ACC112 (cell line): Measurements from ENCODE around the gene TMC1.
"Not testable (repeated sequence)": the region's sequence is repeated elsewhere in the genome, so short reads cannot be mapped to it uniquely, and the experiment has no call there.

Source experiments
- H2AFZ ChIP-seq: fragments of 200-600 bp; sonication (generic); one replicate; pipeline ENCODE4 v1.6.0; 2017; ENCODE audit warnings: antibody characterized with exemption, low read length; ENCODE audit not compliant: unreplicated experiment
- H3K27ac ChIP-seq: fragments of 200-600 bp; sonication (generic); 2 replicates; pipeline ENCODE4 v1.5.1; 2014; ENCODE audit warnings: low read depth, mild to moderate bottlenecking, antibody characterized with exemption, low read length, moderate library complexity
- H3K27me3 ChIP-seq: fragments of 200-600 bp; sonication (generic); 2 replicates; pipeline ENCODE4 v1.6.1; 2014; ENCODE audit warnings: mild to moderate bottlenecking, antibody characterized with exemption, low read length, moderate library complexity, mixed read lengths; ENCODE audit not compliant: insufficient read depth
- H3K36me3 ChIP-seq: fragments of 200-600 bp; sonication (generic); 2 replicates; pipeline ENCODE4 v1.6.1; 2016; ENCODE audit warnings: mild to moderate bottlenecking, antibody characterized with exemption, low read length, moderate library complexity, mixed read lengths; ENCODE audit not compliant: insufficient read depth
- H3K4me1 ChIP-seq: fragments of 200-600 bp; sonication (generic); one replicate; pipeline ENCODE4 v1.6.1; 2016; ENCODE audit warnings: low read length, mixed read lengths; ENCODE audit not compliant: insufficient read depth, unreplicated experiment, control insufficient read depth
- H3K4me3 ChIP-seq: fragments of 200-600 bp; sonication (generic); 2 replicates; pipeline ENCODE4 v1.5.1; 2014; ENCODE audit warnings: mild to moderate bottlenecking, low read depth, low read length
- H3K79me2 ChIP-seq: fragments of 200-600 bp; sonication (generic); one replicate; pipeline ENCODE4 v1.6.0; 2016; ENCODE audit warnings: low read length; ENCODE audit not compliant: control insufficient read depth, unreplicated experiment, insufficient read depth

Gene TMC1

GRCh38 chr9:72542537-72542833, 21.1 kb downstream of the TMC1 start:
- H3K4me1 ChIP-seq, result peaks cover 17% of the 10 kb centered on the region
- H2AFZ ChIP-seq, H3K27ac ChIP-seq, H3K79me2 ChIP-seq, H3K36me3 ChIP-seq, H3K27me3 ChIP-seq, H3K4me3 ChIP-seq: not testable (repeated sequence)

- Histone ChIP-seq H3K27ac (no peak overlapping the region), H3K27me3 (no peaks in the 10 kb centered on the region), H3K4me1 (peaks cover 17% of the 10 kb centered on the region), H2AFZ (peak overlapping the region; percentile 53), H3K4me3 (no peak overlapping the region), H3K36me3 (no peaks in the 10 kb centered on the region), H3K79me2 (no peaks in the 10 kb centered on the region)
Observed at GRCh38 chr9:72542917-72543316, 21.5 kb downstream of the TMC1 start.

GRCh38 chr9:72551306-72551705, 29.9 kb downstream of the TMC1 start:
- H3K36me3 ChIP-seq, result no peaks in the 10 kb centered on the region
- no peak overlapping the region for H2AFZ ChIP-seq
- H3K4me1 ChIP-seq, result peaks cover 10% of the 10 kb centered on the region
- no peak overlapping the region for H3K27ac ChIP-seq
- H3K79me2 ChIP-seq, result no peaks in the 10 kb centered on the region
- no peak overlapping the region for H3K4me3 ChIP-seq
- H3K27me3 ChIP-seq, result no peaks in the 10 kb centered on the region

GRCh38 chr9:72552356-72552755, 30.9 kb downstream of the TMC1 start:
- peaks cover 16% of the 10 kb centered on the region for H3K4me1 ChIP-seq
- H3K79me2 ChIP-seq, result no peaks in the 10 kb centered on the region
- no peaks in the 10 kb centered on the region for H3K27me3 ChIP-seq
- H3K4me3 ChIP-seq, result no peak overlapping the region
- no peak overlapping the region for H3K27ac ChIP-seq
- no peak overlapping the region for H2AFZ ChIP-seq
- H3K36me3 ChIP-seq, result no peaks in the 10 kb centered on the region

- peak overlapping the region; percentile 18; the same call in 1 of the 2 replicates for H3K4me3 ChIP-seq
- H3K27me3 ChIP-seq, result no peaks in the 10 kb centered on the region
- peak overlapping the region; percentile 40 for H3K27ac ChIP-seq
- H3K79me2 ChIP-seq, result no peaks in the 10 kb centered on the region
- H2AFZ ChIP-seq, result peak overlapping the region; percentile 88
- H3K4me1 ChIP-seq, result peaks cover 29% of the 10 kb centered on the region
- H3K36me3 ChIP-seq, result no peaks in the 10 kb centered on the region
Observed at GRCh38 chr9:72554221-72554641, 32.8 kb downstream of the TMC1 start.

- peaks cover 29% of the 10 kb centered on the region for H3K4me1 ChIP-seq
- H2AFZ ChIP-seq, result peak overlapping the region; percentile 57
- H3K36me3 ChIP-seq, result no peaks in the 10 kb centered on the region
- no peak overlapping the region for H3K4me3 ChIP-seq
- H3K27me3 ChIP-seq, result no peaks in the 10 kb centered on the region
- peak overlapping the region; percentile 89 for H3K27ac ChIP-seq
- no peaks in the 10 kb centered on the region for H3K79me2 ChIP-seq
Observed at GRCh38 chr9:72557549-72557948, 36.1 kb downstream of the TMC1 start.

- H3K36me3 ChIP-seq, result no peaks in the 10 kb centered on the region
- H3K4me1 ChIP-seq, result peaks cover 20% of the 10 kb centered on the region
- H3K79me2 ChIP-seq, result no peaks in the 10 kb centered on the region
- H3K27ac ChIP-seq, result no peak overlapping the region
- H3K27me3 ChIP-seq, result no peaks in the 10 kb centered on the region
- no peak overlapping the region for H2AFZ ChIP-seq
- H3K4me3 ChIP-seq, result no peak overlapping the region
Observed at GRCh38 chr9:72560086-72560485, 38.7 kb downstream of the TMC1 start.

GRCh38 chr9:72563806-72564205, 42.4 kb downstream of the TMC1 start:
- Histone ChIP-seq H3K79me2 (no peaks in the 10 kb centered on the region), H2AFZ (no peak overlapping the region), H3K4me1 (peaks cover under 1% of the 10 kb centered on the region), H3K36me3 (no peaks in the 10 kb centered on the region), H3K27ac (no peak overlapping the region), H3K27me3 (no peaks in the 10 kb centered on the region), H3K4me3 (no peak overlapping the region)

GRCh38 chr9:72564479-72565281, 43.3 kb downstream of the TMC1 start:
- Histone ChIP-seq H3K27me3 (no peaks in the 10 kb centered on the region), H3K4me3 (no peak overlapping the region), H3K27ac (no peak overlapping the region), H3K36me3 (no peaks in the 10 kb centered on the region), H2AFZ (peak overlapping the region; percentile 23), H3K4me1 (no peaks in the 10 kb centered on the region), H3K79me2 (no peaks in the 10 kb centered on the region)

- Histone ChIP-seq H3K79me2 (no peaks in the 10 kb centered on the region), H3K27ac (no peak overlapping the region)
Observed at GRCh38 chr9:72565535-72565934, 44.1 kb downstream of the TMC1 start.

GRCh38 chr9:72574156-72574810, 52.9 kb downstream of the TMC1 start:
- H3K79me2 ChIP-seq, result no peaks in the 10 kb centered on the region
- H3K36me3 ChIP-seq, result no peaks in the 10 kb centered on the region
- H3K27ac ChIP-seq, result no peak overlapping the region
- H3K4me1 ChIP-seq, result peaks cover 30% of the 10 kb centered on the region
- H3K4me3 ChIP-seq, result no peak overlapping the region
- H3K27me3 ChIP-seq, result no peaks in the 10 kb centered on the region
- H2AFZ ChIP-seq, result no peak overlapping the region

More at GRCh38 chr9:72565535-72565934, 44.1 kb downstream of the TMC1 start:
- H3K27me3 ChIP-seq, result no peaks in the 10 kb centered on the region
- no peaks in the 10 kb centered on the region for H3K36me3 ChIP-seq
- no peak overlapping the region for H2AFZ ChIP-seq
- no peak overlapping the region for H3K4me3 ChIP-seq
- H3K4me1 ChIP-seq, result no peaks in the 10 kb centered on the region
